AG10803 (cell line): ENCODE data around the gene UFC1.

Experiments used
- DNase-seq: peaks from one replicate; pipeline ENCODE4 v3.0.0; 2010; ENCODE audit warnings: low read depth
- H3K4me3 ChIP-seq: 2 replicates; pipeline ENCODE4 v1.5.1; 2011; ENCODE audit warnings: mild to moderate bottlenecking, low read length, control low read depth
- CTCF ChIP-seq: conservative IDR thresholded peaks from 2 replicates; pipeline ENCODE4 v1.5.1; 2011; ENCODE audit warnings: mild to moderate bottlenecking, low read length, control low read depth, inconsistent platforms

UFC1 gene

GRCh38 chr1:161177112-161177935 is 23.5 kb downstream of the UFC1 start, which contains the start of gene B4GALT3:
TSS of gene B4GALT3 (minus strand) at chr1:161177507. CDS start at chr1:161176060, 1,447 bp downstream.
- H3K4me3 ChIP-seq = peak within 1 kb of the TSS; percentile 98
- TF ChIP-seq CTCF = 0 out of 2 replicates have a peak, but pooled peaks have one; percentile 5
- peak; percentile 61 for DNase-seq

GRCh38 chr1:161177936-161178244 is 24.1 kb downstream of the UFC1 start:
- no peak for TF ChIP-seq CTCF
- DNase-seq = no peak
- H3K4me3 ChIP-seq = peak overlapping the region; percentile 98

- no peak for DNase-seq
- no peak overlapping the region for H3K4me3 ChIP-seq
- no peak for TF ChIP-seq CTCF
Measured at GRCh38 chr1:161179698-161180097, 25.9 kb downstream of the UFC1 start.

- peak; percentile 54 for TF ChIP-seq CTCF
- H3K4me3 ChIP-seq = no peak overlapping the region
- no peak for DNase-seq
Measured at GRCh38 chr1:161180639-161181038, 26.9 kb downstream of the UFC1 start.

- H3K4me3 ChIP-seq = no peak overlapping the region
- peak; percentile 71 for DNase-seq
- TF ChIP-seq CTCF = no peak
Measured at GRCh38 chr1:161182214-161182613, 28.4 kb downstream of the UFC1 start.

- H3K4me3 ChIP-seq = no peak overlapping the region
- peak; percentile 88 for DNase-seq
- no peak for TF ChIP-seq CTCF
Measured at GRCh38 chr1:161185282-161185682, 31.5 kb downstream of the UFC1 start.

- H3K4me3 ChIP-seq = no peak overlapping the region
- TF ChIP-seq CTCF = no peak
- no peak for DNase-seq
Measured at GRCh38 chr1:161185732-161186311, 32.0 kb downstream of the UFC1 start.
